HEK293 (cell line): ENCODE data around the gene TMEM239.

ENCODE experiments used
- ZBTB20 ChIP-seq: fragments of 450-650 bp; formaldehyde crosslinking; IDR thresholded peaks from 2 replicates; pipeline ENCODE4 v1.5.1; 2016; ENCODE audit warnings: missing biosample characterization, missing genetic modification characterization
- ZNF133 ChIP-seq: fragments of 450-650 bp; formaldehyde crosslinking; IDR thresholded peaks from 2 replicates; pipeline ENCODE4 v1.5.1; 2016; ENCODE audit warnings: missing biosample characterization, missing genetic modification characterization
- ZNF175 ChIP-seq: fragments of 450-650 bp; formaldehyde crosslinking; IDR thresholded peaks from 2 replicates; pipeline ENCODE4 v1.5.1; 2016; ENCODE audit warnings: missing biosample characterization, missing genetic modification characterization
- ZNF184 ChIP-seq: fragments of 450-650 bp; IDR thresholded peaks from 2 replicates; pipeline ENCODE4 v1.5.1; 2018; ENCODE audit warnings: missing biosample characterization, mild to moderate bottlenecking, missing genetic modification characterization
- ZNF23 ChIP-seq: fragments of 450-650 bp; formaldehyde crosslinking; IDR thresholded peaks from 2 replicates; pipeline ENCODE4 v1.5.1; 2016; ENCODE audit warnings: missing biosample characterization, missing genetic modification characterization, borderline replicate concordance
- ZNF324 ChIP-seq: fragments of 450-650 bp; formaldehyde crosslinking; IDR thresholded peaks from 2 replicates; pipeline ENCODE4 v1.5.1; 2016; ENCODE audit warnings: missing biosample characterization, missing genetic modification characterization
- TF ChIP-seq, protein P1 (sequence below): sonication (generic); formaldehyde crosslinking; IDR thresholded peaks from 2 replicates; pipeline ENCODE4 v1.8.1; 2022; ENCODE audit warnings: mild to moderate bottlenecking, moderate library complexity, missing genetic modification reagents
- TF ChIP-seq, protein P2 (sequence below): fragments of 450-650 bp; formaldehyde crosslinking; IDR thresholded peaks from 2 replicates; pipeline ENCODE4 v1.5.1; 2016; ENCODE audit warnings: missing biosample characterization, missing genetic modification characterization

DNA sequence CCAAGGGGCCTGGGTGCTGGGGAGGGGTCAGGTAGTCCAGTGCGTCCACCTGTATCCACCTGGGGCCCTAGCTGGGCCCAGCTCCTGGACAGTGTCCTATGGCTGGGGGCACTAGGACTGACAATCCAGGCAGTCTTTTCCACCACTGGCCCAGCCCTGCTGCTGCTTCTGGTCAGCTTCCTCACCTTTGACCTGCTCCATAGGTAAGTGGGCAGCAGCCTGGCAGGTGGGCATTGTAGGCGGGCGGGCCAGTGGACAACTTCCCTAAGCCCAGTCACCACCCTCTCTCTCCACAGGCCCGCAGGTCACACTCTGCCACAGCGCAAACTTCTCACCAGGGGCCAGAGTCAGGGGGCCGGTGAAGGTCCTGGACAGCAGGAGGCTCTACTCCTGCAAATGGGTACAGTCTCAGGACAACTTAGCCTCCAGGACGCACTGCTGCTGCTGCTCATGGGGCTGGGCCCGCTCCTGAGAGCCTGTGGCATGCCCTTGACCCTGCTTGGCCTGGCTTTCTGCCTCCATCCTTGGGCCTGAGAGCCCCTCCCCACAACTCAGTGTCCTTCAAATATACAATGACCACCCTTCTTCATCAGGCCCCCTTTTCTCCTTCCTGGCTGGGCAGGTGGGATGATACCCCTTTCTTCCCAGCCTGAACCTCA, 793 bp upstream of the TMEM239 start:
- TF ChIP-seq, protein P1, sequence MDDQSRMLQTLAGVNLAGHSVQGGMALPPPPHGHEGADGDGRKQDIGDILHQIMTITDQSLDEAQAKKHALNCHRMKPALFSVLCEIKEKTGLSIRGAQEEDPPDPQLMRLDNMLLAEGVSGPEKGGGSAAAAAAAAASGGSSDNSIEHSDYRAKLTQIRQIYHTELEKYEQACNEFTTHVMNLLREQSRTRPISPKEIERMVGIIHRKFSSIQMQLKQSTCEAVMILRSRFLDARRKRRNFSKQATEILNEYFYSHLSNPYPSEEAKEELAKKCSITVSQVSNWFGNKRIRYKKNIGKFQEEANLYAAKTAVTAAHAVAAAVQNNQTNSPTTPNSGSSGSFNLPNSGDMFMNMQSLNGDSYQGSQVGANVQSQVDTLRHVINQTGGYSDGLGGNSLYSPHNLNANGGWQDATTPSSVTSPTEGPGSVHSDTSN (CRISPR knock-in tag), result no peak
- TF ChIP-seq, protein P2, sequence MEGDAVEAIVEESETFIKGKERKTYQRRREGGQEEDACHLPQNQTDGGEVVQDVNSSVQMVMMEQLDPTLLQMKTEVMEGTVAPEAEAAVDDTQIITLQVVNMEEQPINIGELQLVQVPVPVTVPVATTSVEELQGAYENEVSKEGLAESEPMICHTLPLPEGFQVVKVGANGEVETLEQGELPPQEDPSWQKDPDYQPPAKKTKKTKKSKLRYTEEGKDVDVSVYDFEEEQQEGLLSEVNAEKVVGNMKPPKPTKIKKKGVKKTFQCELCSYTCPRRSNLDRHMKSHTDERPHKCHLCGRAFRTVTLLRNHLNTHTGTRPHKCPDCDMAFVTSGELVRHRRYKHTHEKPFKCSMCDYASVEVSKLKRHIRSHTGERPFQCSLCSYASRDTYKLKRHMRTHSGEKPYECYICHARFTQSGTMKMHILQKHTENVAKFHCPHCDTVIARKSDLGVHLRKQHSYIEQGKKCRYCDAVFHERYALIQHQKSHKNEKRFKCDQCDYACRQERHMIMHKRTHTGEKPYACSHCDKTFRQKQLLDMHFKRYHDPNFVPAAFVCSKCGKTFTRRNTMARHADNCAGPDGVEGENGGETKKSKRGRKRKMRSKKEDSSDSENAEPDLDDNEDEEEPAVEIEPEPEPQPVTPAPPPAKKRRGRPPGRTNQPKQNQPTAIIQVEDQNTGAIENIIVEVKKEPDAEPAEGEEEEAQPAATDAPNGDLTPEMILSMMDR (tag by site-specific recombination), result no peak
- TF ChIP-seq ZBTB20 (no peak), ZNF23 (tag by site-specific recombination) (no peak), ZNF184 (no peak), ZNF133 (no peak), ZNF175 (tag by site-specific recombination) (no peak), ZNF324 (tag by site-specific recombination) (no peak)
